RWPE1 (cell line): ENCODE data around the gene ZFAND3.

Experiments used
- CTCF ChIA-PET: fragments of 350-600 bp; sonication (Branson Sonifier 250); formaldehyde crosslinking; extraction: SDS; loops from one replicate; lab custom pipeline; 2021; lab: Yijun Ruan, JAX
- POLR2A ChIA-PET: fragments of 400-600 bp; formaldehyde crosslinking; extraction: SDS; loops from one replicate; lab custom pipeline; 2020; ENCODE audit warnings: antibody characterized with exemption; ENCODE audit not compliant: low non-redundant PET; lab: Yijun Ruan, JAX
- DNase-seq: peaks from one replicate; pipeline ENCODE4 v3.0.0; 2012; ENCODE audit warnings: low spot score
- H3K27ac ChIP-seq: fragments of 450-650 bp; 2 replicates; pipeline ENCODE4 v1.5.1; 2017
- TF ChIP-seq, protein P1 (sequence below): fragments of 450-650 bp; conservative IDR thresholded peaks from 2 replicates; pipeline ENCODE4 v1.5.1; 2017; ENCODE audit warnings: low read depth, mild to moderate bottlenecking

ZFAND3 gene

DNA sequence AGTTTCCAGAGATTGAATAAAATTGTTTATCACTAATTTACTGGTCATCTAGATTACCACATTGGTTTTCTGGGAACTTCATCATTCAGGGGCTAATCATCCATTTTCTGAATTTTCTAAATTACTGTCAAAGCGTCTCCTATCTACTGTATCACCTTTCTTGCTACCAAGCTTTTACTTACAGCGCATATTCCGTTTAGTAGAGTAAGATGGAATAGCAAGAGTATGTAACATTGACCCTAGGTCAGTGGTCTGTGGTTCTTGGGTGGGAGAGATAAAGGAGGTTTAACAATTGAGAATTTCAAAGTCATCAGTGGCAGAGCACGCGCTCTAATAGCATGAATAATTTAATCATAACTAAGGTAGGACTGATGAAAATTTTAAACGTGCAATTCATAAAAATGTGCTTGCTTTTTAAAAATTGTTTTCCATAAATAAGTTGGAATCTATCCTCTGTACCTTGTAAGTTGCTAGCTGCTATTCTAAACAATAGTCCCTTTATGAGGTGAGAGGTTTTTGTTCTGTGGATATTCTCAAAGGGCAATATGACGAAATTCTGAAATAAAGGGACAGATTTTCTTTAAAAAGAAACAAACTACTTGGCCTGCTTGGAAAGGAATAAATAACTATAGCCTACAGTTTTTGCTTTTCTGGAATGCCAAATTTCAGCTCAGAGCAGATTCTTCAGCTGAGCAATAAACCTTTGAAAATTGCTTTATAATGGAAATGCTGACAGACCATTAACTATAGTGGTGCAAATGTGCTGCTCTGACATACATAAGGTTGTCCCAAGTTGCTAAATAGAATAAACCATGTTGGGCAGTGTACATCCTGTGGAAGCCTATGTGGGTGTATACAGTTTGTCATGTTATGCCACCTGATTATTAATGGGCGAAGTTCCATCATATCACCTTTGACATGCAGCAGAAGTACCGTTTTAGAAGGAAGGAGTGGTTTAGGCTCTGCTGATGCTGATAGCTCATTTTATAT lies 84.1 kb downstream of the ZFAND3 start:
- ChIA-PET POLR2A (no interaction called here), CTCF (interaction anchor here (0.6 to 0.7 kb wide), 2 partner anchors 26 to 211 kb away, joined by 3 read pairs; no protein-coding TSS in a partner anchor)
- H3K27ac ChIP-seq, result no peak overlapping the region
- DNase-seq, result no peak
- TF ChIP-seq, protein P1, sequence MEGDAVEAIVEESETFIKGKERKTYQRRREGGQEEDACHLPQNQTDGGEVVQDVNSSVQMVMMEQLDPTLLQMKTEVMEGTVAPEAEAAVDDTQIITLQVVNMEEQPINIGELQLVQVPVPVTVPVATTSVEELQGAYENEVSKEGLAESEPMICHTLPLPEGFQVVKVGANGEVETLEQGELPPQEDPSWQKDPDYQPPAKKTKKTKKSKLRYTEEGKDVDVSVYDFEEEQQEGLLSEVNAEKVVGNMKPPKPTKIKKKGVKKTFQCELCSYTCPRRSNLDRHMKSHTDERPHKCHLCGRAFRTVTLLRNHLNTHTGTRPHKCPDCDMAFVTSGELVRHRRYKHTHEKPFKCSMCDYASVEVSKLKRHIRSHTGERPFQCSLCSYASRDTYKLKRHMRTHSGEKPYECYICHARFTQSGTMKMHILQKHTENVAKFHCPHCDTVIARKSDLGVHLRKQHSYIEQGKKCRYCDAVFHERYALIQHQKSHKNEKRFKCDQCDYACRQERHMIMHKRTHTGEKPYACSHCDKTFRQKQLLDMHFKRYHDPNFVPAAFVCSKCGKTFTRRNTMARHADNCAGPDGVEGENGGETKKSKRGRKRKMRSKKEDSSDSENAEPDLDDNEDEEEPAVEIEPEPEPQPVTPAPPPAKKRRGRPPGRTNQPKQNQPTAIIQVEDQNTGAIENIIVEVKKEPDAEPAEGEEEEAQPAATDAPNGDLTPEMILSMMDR, result no peak

DNA sequence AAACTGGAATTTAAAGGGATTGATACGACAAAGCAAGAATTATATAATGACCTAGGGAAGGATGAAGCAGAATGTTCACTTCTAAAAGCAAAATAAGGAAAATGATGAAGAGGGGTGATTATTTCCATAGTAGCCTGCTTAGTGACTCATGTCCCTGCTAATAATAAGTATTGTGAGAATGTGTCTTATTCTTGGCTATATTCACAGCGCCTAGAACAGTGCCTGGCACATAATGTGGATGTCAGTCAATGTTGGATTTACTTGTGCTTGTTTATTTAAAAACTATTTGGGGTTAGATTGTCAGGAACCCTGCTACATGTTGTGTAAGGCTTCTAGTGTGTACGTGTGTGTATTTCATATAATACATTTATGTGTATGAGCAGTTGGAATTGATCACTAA lies 85.1 kb downstream of the ZFAND3 start:
- CTCF ChIA-PET, result no interaction called here
- H3K27ac ChIP-seq, result no peak overlapping the region
- POLR2A ChIA-PET, result no interaction called here
- TF ChIP-seq, protein P1, result no peak
- no peak for DNase-seq

DNA sequence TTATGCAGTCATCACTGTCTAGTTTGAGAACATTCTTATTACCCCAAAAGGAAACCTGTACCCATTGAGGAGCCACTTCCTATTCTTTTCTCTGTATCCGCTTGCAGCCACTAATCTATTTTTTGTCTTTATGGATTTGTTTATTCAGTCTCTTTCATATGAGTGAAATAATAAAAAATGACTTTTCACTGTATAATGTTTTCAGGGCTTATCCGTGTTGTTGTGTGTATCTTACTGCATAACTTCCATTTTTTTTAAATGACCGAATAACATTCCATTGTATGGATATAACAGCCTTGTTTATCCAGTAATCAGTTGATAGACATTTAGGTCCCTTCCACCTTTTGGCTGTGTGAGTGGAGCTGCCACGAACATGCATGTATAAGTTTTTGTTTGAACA lies 86.6 kb downstream of the ZFAND3 start:
- ChIA-PET CTCF (interaction anchor here (0.6 to 0.7 kb wide), 3 partner anchors 18 to 158 kb away, joined by 3 to 5 read pairs (median 4); no protein-coding TSS in a partner anchor), POLR2A (no interaction called here)
- TF ChIP-seq, protein P1, result no peak
- H3K27ac ChIP-seq, result no peak overlapping the region
- no peak for DNase-seq

DNA sequence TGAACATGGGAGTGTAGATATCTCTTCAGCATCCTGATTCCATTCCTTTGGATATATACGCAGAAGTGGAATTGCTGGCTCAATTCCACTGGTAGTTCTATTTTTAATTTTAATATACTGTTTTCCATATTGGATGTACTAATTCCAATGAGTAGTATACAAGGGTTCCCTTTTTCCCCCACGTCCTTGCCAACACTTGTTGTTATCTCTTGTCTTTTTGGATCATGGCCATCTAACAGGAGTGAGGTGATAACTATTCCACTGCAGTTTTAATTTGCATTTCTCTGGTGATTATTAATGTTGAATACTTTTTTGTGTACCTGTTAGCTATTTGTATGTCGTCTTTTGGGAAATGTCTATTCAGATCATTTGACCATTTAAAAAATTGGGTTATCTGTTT lies 91.5 kb downstream of the ZFAND3 start:
- H3K27ac ChIP-seq, result no peak overlapping the region
- POLR2A ChIA-PET, result no interaction called here
- TF ChIP-seq, protein P1, result no peak
- CTCF ChIA-PET, result no interaction called here
- DNase-seq, result no peak

DNA sequence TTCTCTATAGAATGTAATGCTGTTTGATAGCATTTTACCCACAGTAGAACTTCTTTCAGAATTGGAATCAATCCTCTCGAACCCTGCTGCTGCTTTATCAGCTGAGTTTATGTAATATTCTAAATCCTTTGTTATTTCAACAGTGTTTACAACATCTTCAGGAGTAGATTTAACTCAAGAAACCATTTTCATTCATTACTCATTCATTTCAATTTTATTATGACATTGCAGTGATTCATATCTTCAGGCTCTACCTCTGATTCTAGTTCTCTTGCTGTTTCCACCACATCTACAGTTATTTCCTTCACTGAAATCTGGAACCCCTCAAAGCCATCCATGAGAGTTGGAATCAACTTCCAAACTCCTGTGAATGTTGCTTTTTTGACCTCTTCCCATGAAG lies 93.7 kb downstream of the ZFAND3 start:
- POLR2A ChIA-PET, result no interaction called here
- TF ChIP-seq, protein P1, result no peak
- no peak overlapping the region for H3K27ac ChIP-seq
- DNase-seq, result peak; percentile 8
- CTCF ChIA-PET, result interaction anchor here (0.7 kb wide), 1 partner anchor 88 kb away, joined by 3 read pairs; no protein-coding TSS in a partner anchor

DNA sequence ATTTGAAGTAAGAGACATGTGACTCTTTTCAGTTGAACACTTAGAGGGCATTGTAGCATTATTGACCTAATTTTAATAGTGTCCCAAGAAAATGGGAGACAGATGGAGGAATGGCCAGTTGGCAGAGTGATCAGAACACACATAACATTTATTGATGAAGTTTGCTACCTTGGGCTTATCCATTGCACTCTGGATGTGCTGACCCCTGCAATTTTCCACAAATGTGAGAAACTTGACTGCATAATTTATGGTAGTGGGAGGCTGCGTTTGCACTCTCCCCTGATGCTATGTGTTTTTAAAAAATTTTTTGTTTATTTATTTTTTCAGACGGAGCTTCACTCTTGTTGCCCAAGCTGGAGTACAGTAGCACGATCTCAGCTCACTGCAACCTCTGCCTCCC lies 95.9 kb downstream of the ZFAND3 start:
- ChIA-PET CTCF (interaction anchor here (0.6 to 0.7 kb wide), 2 partner anchors 97 to 1654 kb away, joined by 3 read pairs; no protein-coding TSS in a partner anchor), POLR2A (no interaction called here)
- DNase-seq, result no peak
- TF ChIP-seq, protein P1, result no peak
- no peak overlapping the region for H3K27ac ChIP-seq
